RWPE2 (cell line): Measurements from ENCODE around the gene KCNIP1.

Source experiments
- ATAC-seq: fragments of 200-7000 bp; cut with Tn5 transposase; 3 replicates; pipeline ENCODE4 v1.9.1; 2021; ENCODE audit warnings: low read depth
- DNase-seq: peaks from one replicate; pipeline ENCODE4 v3.0.0-alpha.2; 2020; ENCODE audit warnings: low spot score
- H3K27ac ChIP-seq: fragments of 450-650 bp; 2 replicates; pipeline ENCODE4 v1.5.1; 2017; ENCODE audit warnings: mild to moderate bottlenecking; ENCODE audit not compliant: poor library complexity, severe bottlenecking
- H3K27me3 ChIP-seq: fragments of 250-450 bp; sonication (Bioruptor Pico); 2 replicates; pipeline ENCODE4 v1.5.1; 2021; ENCODE audit warnings: mild to moderate bottlenecking, moderate library complexity; ENCODE audit not compliant: insufficient read depth, poor library complexity, severe bottlenecking
- H3K36me3 ChIP-seq: fragments of 250-450 bp; sonication (Bioruptor Pico); 2 replicates; pipeline ENCODE4 v1.5.1; 2020; ENCODE audit warnings: low read depth, mild to moderate bottlenecking, moderate library complexity
- H3K4me1 ChIP-seq: fragments of 250-450 bp; sonication (Bioruptor Pico); 2 replicates; pipeline ENCODE4 v1.5.1; 2021; ENCODE audit warnings: mild to moderate bottlenecking, moderate library complexity; ENCODE audit not compliant: insufficient read depth, poor library complexity, severe bottlenecking
- H3K4me3 ChIP-seq: fragments of 250-450 bp; sonication (Bioruptor Pico); 2 replicates; pipeline ENCODE4 v1.5.1; 2021; ENCODE audit warnings: mild to moderate bottlenecking, moderate library complexity; ENCODE audit not compliant: severe bottlenecking
- H3K9me3 ChIP-seq: fragments of 250-450 bp; sonication (Bioruptor Pico); 2 replicates; pipeline ENCODE4 v1.5.1; 2021; ENCODE audit warnings: mild to moderate bottlenecking, moderate library complexity; ENCODE audit not compliant: severe bottlenecking
- TF ChIP-seq, protein P1 (sequence below): fragments of 450-650 bp; IDR thresholded peaks from one replicate; pipeline ENCODE4 v1.5.1; 2017; ENCODE audit warnings: mild to moderate bottlenecking, moderate library complexity; ENCODE audit not compliant: poor library complexity, severe bottlenecking

Gene KCNIP1

DNA sequence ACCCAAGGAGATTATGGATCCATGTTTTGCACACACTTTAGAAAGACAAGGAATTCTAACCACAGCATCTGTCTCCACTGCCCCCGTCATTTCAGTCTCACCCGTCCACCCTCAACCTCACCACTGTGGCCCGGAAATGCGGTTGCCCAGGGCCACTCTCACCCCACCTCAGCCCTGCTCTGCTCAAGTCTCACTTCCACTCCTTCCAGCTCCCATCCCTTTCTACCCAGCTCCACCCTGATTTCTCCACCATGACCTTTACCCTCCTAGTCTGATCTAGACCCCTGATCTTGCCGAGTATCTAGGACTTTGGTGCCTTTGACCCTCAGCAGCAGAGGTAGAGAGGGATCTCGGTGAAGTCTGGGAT, 7.2 kb upstream of the KCNIP1 start:
- H3K4me1 ChIP-seq = peaks cover 15% of the 10 kb centered on the region
- DNase-seq (no peak), ATAC-seq (no peak)
- no peak overlapping the region for H3K4me3 ChIP-seq
- H3K27ac ChIP-seq = no peak overlapping the region
- H3K27me3 ChIP-seq = no peaks in the 10 kb centered on the region
- no peaks in the 10 kb centered on the region for H3K36me3 ChIP-seq
- H3K9me3 ChIP-seq = no peaks in the 10 kb centered on the region
- TF ChIP-seq, protein P1, sequence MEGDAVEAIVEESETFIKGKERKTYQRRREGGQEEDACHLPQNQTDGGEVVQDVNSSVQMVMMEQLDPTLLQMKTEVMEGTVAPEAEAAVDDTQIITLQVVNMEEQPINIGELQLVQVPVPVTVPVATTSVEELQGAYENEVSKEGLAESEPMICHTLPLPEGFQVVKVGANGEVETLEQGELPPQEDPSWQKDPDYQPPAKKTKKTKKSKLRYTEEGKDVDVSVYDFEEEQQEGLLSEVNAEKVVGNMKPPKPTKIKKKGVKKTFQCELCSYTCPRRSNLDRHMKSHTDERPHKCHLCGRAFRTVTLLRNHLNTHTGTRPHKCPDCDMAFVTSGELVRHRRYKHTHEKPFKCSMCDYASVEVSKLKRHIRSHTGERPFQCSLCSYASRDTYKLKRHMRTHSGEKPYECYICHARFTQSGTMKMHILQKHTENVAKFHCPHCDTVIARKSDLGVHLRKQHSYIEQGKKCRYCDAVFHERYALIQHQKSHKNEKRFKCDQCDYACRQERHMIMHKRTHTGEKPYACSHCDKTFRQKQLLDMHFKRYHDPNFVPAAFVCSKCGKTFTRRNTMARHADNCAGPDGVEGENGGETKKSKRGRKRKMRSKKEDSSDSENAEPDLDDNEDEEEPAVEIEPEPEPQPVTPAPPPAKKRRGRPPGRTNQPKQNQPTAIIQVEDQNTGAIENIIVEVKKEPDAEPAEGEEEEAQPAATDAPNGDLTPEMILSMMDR = no peak

DNA sequence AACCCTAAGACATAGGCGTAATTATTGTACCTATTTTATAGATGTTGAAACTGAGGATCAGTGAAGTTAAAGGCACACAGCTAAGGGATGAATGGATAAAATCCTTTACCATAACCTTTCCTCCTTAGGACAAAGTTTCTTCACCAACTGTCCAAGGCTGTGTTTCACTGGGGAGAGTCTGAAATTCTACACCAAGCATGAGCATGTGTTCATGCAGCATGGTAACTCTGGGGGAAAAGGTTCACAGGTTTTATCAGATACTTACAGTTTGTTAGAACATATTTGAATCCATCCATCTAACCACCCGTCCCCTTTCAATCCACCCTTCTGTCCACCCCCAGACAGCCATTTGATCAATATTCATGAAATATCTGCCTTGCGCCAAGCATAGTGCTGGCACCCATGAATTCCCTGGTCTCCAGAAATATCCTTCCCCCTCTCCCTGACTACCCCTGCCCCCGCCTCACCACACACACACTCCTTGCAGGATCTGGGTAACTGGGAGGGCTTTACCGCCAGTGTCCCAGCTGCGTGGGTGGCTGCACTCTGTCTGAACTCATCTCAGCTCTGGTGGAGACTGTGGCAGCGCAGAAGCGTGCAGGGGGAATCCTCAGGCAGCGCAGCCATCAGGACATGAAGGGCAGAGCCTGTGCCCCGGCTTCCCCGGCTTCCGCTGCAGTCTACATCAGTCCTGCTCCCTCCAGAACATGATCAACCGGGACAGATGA, 6.3 kb upstream of the KCNIP1 start:
- DNase-seq (no peak), ATAC-seq (no peak)
- no peak overlapping the region for H3K27ac ChIP-seq
- H3K27me3 ChIP-seq = no peaks in the 10 kb centered on the region
- H3K36me3 ChIP-seq = no peaks in the 10 kb centered on the region
- H3K9me3 ChIP-seq = no peaks in the 10 kb centered on the region
- H3K4me3 ChIP-seq = no peak overlapping the region
- H3K4me1 ChIP-seq = peaks cover 15% of the 10 kb centered on the region
- TF ChIP-seq, protein P1 = no peak

DNA sequence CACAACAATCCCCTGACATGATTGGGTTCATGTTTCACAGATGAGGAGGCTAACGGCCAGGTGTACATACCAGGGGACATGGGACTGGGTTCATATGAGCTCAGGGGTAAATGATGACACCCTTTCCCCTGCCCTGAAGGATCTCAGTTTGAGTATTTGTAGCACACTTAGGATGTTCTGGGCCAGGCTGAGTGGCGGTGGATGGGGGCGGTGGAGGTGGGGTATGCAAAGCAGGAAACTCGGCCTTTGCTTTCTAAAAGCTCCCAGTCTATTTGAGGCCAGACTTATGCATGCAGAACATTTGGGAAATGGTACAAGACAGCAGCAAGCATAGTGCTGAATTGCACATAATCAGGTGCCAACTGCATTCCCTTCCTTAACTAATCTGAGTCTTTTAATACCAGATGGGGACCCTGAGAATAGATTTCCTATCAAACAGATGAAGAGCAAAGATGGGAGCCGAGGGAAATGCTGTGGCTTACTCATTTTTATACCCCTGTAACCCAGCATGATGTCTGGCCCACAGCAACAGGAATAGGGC, 4.9 kb upstream of the KCNIP1 start:
- TF ChIP-seq, protein P1 = no peak
- Histone ChIP-seq H3K4me3 (no peak overlapping the region), H3K4me1 (peaks cover 15% of the 10 kb centered on the region), H3K27me3 (peaks cover 3% of the 10 kb centered on the region), H3K9me3 (no peaks in the 10 kb centered on the region), H3K27ac (no peak overlapping the region), H3K36me3 (no peaks in the 10 kb centered on the region)
- ATAC-seq (no peak), DNase-seq (no peak)

DNA sequence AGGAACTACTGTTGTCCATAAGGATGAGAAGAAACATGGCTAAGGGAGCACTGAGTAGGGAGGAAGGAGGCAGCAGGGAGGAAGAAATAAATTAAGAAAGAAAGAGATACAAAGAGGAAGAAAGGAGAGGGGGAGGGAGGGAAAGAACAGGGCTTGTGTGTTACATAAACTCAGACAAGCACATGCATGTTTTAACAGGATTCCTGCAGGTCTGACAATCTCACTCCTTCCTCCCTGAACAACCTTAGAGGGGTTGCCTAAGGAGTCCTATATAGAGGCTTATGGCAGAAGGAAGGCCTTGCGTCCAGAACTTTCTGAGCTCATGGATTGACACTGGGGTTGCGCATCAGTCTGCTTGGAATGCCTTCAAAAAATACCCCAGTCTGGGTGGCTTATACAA, 4.2 kb upstream of the KCNIP1 start:
- Histone ChIP-seq H3K27ac (no peak overlapping the region), H3K4me3 (no peak overlapping the region), H3K36me3 (no peaks in the 10 kb centered on the region), H3K27me3 (peaks cover 8% of the 10 kb centered on the region), H3K4me1 (peaks cover 15% of the 10 kb centered on the region), H3K9me3 (no peaks in the 10 kb centered on the region)
- TF ChIP-seq, protein P1 = no peak
- DNase-seq (no peak), ATAC-seq (peak; percentile 24; the same call in 1 of the 3 replicates)

DNA sequence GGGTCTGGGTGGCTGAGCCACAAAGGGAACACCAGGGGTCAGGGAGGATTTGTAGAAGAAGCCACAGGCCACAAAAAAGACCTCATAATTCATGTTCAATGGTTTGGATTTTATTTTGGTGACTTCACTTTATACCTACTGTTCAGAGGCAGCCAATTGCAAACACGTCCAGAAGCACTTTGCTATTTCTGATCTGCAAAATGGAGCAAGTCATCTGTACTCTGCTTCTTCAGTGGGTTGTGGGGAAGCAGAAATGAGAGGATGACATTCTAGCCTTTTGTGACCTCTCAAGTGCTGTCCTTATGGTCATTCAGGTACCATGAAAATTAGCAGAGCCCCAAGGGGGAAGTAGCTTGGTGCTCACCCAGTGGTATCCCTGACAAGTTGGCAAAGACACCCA, 2.5 kb upstream of the KCNIP1 start:
- Histone ChIP-seq H3K4me1 (peaks cover 6% of the 10 kb centered on the region), H3K4me3 (no peak overlapping the region), H3K27ac (no peak overlapping the region), H3K36me3 (no peaks in the 10 kb centered on the region), H3K27me3 (peaks cover 10% of the 10 kb centered on the region), H3K9me3 (no peaks in the 10 kb centered on the region)
- TF ChIP-seq, protein P1 = no peak
- DNase-seq = no peak
- ATAC-seq = no peak
